Liver (tissue), 9 donors: Measurements from ENCODE around the gene RNU5D-1. TPM values are rescaled to one million over a fixed set of nuclear protein-coding genes. Genes with fewer than 3 reads are reported as not detected.

ENCODE experiments used
- DNase-seq: peaks from one replicate; pipeline ENCODE4 v3.0.0-alpha.2; 2017; ENCODE audit warnings: low spot score
- H3K27ac ChIP-seq, 2 donors: one replicate each; pipeline ENCODE4 v1.7.0; 2013; ENCODE audit warnings: inconsistent platforms in 2 of 2, low read length in 2 of 2, control low read depth in 1 of 2, low read depth in 1 of 2, mild to moderate bottlenecking in 1 of 2
- H3K27me3 ChIP-seq, 4 donors: one replicate each; pipeline versions ENCODE4 v1.6.1 to v1.7.0; 2013; ENCODE audit warnings: low read length in 3 of 4, inconsistent platforms in 1 of 4, mild to moderate bottlenecking in 1 of 4, moderate library complexity in 1 of 4; ENCODE audit not compliant: control insufficient read depth in 4 of 4, insufficient read depth in 4 of 4
- H3K36me3 ChIP-seq, 4 donors: one replicate each; pipeline versions ENCODE4 v1.6.1 to v1.7.0; 2013; ENCODE audit warnings: low read length in 3 of 4, mild to moderate bottlenecking in 3 of 4, low read depth in 1 of 4, moderate library complexity in 1 of 4; ENCODE audit not compliant: control insufficient read depth in 4 of 4, insufficient read depth in 3 of 4
- H3K4me1 ChIP-seq, 4 donors: one replicate each; pipeline versions ENCODE4 v1.6.1 to v1.7.0; 2013; ENCODE audit warnings: low read length in 3 of 4, mild to moderate bottlenecking in 3 of 4, moderate library complexity in 1 of 4; ENCODE audit not compliant: control insufficient read depth in 4 of 4, insufficient read depth in 4 of 4
- H3K4me3 ChIP-seq, 3 donors: one replicate each; pipeline versions ENCODE4 v1.6.1 to v1.7.0; 2013; ENCODE audit warnings: low read length in 3 of 3, control low read depth in 1 of 3, low read depth in 1 of 3, mild to moderate bottlenecking in 1 of 3
- H3K9ac ChIP-seq, 2 donors: one replicate each; pipeline ENCODE4 v1.7.0; 2013; ENCODE audit warnings: low read length in 2 of 2, mild to moderate bottlenecking in 2 of 2, moderate library complexity in 2 of 2, control low read depth in 1 of 2, low read depth in 1 of 2
- H3K9me3 ChIP-seq, 4 donors: one replicate each; pipeline versions ENCODE4 v1.6.1 to v1.7.0; 2013; ENCODE audit warnings: low read length in 3 of 4; ENCODE audit not compliant: control insufficient read depth in 4 of 4
- EGR1 ChIP-seq, 2 donors: IDR thresholded peaks; 2 replicates each; pipeline ENCODE4 v1.6.1; 2016 to 2018; ENCODE audit warnings: antibody characterized with exemption in 2 of 2, low read depth in 2 of 2
- FOXA1 ChIP-seq: IDR thresholded peaks from 2 replicates; pipeline ENCODE4 v1.6.1; 2016; ENCODE audit warnings: antibody characterized with exemption
- FOXA2 ChIP-seq: IDR thresholded peaks from 2 replicates; pipeline ENCODE4 v1.6.1; 2016; ENCODE audit warnings: antibody characterized with exemption
- GABPA ChIP-seq, 2 donors: IDR thresholded peaks in 1 of 2; conservative IDR thresholded peaks in 1 of 2; 2 replicates each; pipeline ENCODE4 v1.6.1; 2016; ENCODE audit warnings: antibody characterized with exemption in 2 of 2, mild to moderate bottlenecking in 1 of 2, moderate library complexity in 1 of 2
- HNF4A ChIP-seq, 2 donors: conservative IDR thresholded peaks; 2 replicates each; pipeline ENCODE4 v1.6.1; 2016; ENCODE audit warnings: antibody characterized with exemption in 2 of 2, mild to moderate bottlenecking in 2 of 2
- HNF4G ChIP-seq: IDR thresholded peaks from 2 replicates; pipeline ENCODE4 v1.6.1; 2016; ENCODE audit warnings: antibody characterized with exemption
- JUND ChIP-seq, 2 donors: IDR thresholded peaks; 2 replicates each; pipeline ENCODE4 v1.6.1; 2016; ENCODE audit warnings: antibody characterized with exemption in 2 of 2
- NR2F2 ChIP-seq: IDR thresholded peaks from 2 replicates; pipeline ENCODE4 v1.6.1; 2016; ENCODE audit warnings: antibody characterized with exemption
- RAD21 ChIP-seq, 2 donors: IDR thresholded peaks; 2 replicates each; pipeline ENCODE4 v1.6.1; 2016; ENCODE audit warnings: antibody characterized with exemption in 2 of 2, mild to moderate bottlenecking in 2 of 2
- RXRA ChIP-seq, 2 donors: IDR thresholded peaks; 2 replicates each; pipeline ENCODE4 v1.6.1; 2017 to 2018; ENCODE audit warnings: antibody characterized with exemption in 2 of 2, mild to moderate bottlenecking in 1 of 2
- SP1 ChIP-seq: IDR thresholded peaks from 2 replicates; pipeline ENCODE4 v1.6.1; 2018; ENCODE audit warnings: antibody characterized with exemption, mild to moderate bottlenecking
- TAF1 ChIP-seq: conservative IDR thresholded peaks from 2 replicates; pipeline ENCODE4 v1.6.1; 2016; ENCODE audit warnings: antibody characterized with exemption, mild to moderate bottlenecking
- YY1 ChIP-seq: IDR thresholded peaks from 2 replicates; pipeline ENCODE4 v1.6.1; 2016; ENCODE audit warnings: antibody characterized with exemption, mild to moderate bottlenecking
- WGBS: extraction: QIAGEN DNeasy Blood & Tissue Kit; methylation state at CpG from one replicate; pipeline ENCODE4 v1.1.7; 2013; 5-methylcytosine and 5-hydroxymethylcytosine counted together
- polyA plus RNA-seq, 2 donors: library from polyadenylated mRNA; stranded (reverse) in 1 of 2; unstranded in 1 of 2; fragments of 200-250 nt in 1 of 2; fragments of >200 nt in 1 of 2; fragmentation: Nextera tagmentation in 1 of 2; extraction: Ambion mirVana in 1 of 2; gene quantifications; one replicate each; pipeline versions ENCODE4 v1.2.1 to v1.2.3, GENCODE V29; 2013 to 2015
- total RNA-seq, 2 donors: library from RNA; depleted of rRNA; stranded (reverse); fragments of >200 nt; gene quantifications; one replicate each; pipeline ENCODE4 v1.2.3, GENCODE V29; 2014
- TF ChIP-seq, protein P1 (sequence below): IDR thresholded peaks from 2 replicates; pipeline ENCODE4 v1.6.1; 2016; ENCODE audit warnings: antibody characterized with exemption
- TF ChIP-seq, protein P2 (sequence below): fragments of 150-350 bp; IDR thresholded peaks from 2 replicates; pipeline ENCODE4 v1.5.1; 2017; ENCODE audit warnings: improper control_type of control experiment, low read depth, low read length; ENCODE audit not compliant: missing input control
- TF ChIP-seq, protein P3 (sequence below): IDR thresholded peaks from 2 replicates; pipeline ENCODE4 v1.6.1; 2016; ENCODE audit warnings: antibody characterized with exemption
- TF ChIP-seq, protein P4 (sequence below): IDR thresholded peaks from 2 replicates; pipeline ENCODE4 v1.6.1; 2016; ENCODE audit warnings: antibody characterized with exemption
- donor health status: healthy.
- donor health status: healthy.
- donor health status: healthy.
- donor health status: healthy.
- donor health status: healthy.

Gene RNU5D-1
- total and polyA plus RNA-seq, 4 donors = not detected

DNA sequence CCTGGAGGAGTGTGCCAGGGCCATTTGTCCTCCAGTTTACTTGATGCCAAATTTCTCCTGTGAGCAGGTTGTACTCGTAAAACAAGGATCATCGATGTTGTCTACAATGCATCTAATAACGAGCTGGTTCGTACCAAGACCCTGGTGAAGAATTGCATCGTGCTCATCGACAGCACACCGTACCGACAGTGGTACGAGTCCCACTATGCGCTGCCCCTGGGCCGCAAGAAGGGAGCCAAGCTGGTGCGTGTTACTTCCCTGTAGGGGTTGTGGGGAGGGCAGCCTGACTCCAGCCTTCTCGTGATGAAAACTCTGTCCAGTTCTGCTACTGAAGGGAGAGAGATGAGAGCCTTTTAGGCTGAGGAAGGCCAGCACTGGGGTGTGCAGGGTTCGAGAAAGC lies 46.6 kb upstream of the RNU5D-1 start:
- no peaks in the 10 kb centered on the region for H3K9me3 ChIP-seq
- TF ChIP-seq FOXA2 (no peak), HNF4G (no peak), YY1 (no peak), GABPA (IDR thresholded peaks at IDR 0.05 in 1 of 2, conservative IDR thresholded peaks at IDR 0.05 in 1 of 2) (no peak), FOXA1 (no peak), JUND (IDR thresholded peaks at IDR 0.05) (no peak), NR2F2 (no peak), TAF1 (no peak), HNF4A (conservative IDR thresholded peaks at IDR 0.05) (no peak), EGR1 (IDR thresholded peaks at IDR 0.05; ENCODE audit: low read depth in 2 of 2) (no peak), SP1 (no peak), RXRA (IDR thresholded peaks at IDR 0.05) (no peak)
- TF ChIP-seq, protein P1, sequence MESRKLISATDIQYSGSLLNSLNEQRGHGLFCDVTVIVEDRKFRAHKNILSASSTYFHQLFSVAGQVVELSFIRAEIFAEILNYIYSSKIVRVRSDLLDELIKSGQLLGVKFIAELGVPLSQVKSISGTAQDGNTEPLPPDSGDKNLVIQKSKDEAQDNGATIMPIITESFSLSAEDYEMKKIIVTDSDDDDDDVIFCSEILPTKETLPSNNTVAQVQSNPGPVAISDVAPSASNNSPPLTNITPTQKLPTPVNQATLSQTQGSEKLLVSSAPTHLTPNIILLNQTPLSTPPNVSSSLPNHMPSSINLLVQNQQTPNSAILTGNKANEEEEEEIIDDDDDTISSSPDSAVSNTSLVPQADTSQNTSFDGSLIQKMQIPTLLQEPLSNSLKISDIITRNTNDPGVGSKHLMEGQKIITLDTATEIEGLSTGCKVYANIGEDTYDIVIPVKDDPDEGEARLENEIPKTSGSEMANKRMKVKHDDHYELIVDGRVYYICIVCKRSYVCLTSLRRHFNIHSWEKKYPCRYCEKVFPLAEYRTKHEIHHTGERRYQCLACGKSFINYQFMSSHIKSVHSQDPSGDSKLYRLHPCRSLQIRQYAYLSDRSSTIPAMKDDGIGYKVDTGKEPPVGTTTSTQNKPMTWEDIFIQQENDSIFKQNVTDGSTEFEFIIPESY = no peak
- TF ChIP-seq, protein P2, sequence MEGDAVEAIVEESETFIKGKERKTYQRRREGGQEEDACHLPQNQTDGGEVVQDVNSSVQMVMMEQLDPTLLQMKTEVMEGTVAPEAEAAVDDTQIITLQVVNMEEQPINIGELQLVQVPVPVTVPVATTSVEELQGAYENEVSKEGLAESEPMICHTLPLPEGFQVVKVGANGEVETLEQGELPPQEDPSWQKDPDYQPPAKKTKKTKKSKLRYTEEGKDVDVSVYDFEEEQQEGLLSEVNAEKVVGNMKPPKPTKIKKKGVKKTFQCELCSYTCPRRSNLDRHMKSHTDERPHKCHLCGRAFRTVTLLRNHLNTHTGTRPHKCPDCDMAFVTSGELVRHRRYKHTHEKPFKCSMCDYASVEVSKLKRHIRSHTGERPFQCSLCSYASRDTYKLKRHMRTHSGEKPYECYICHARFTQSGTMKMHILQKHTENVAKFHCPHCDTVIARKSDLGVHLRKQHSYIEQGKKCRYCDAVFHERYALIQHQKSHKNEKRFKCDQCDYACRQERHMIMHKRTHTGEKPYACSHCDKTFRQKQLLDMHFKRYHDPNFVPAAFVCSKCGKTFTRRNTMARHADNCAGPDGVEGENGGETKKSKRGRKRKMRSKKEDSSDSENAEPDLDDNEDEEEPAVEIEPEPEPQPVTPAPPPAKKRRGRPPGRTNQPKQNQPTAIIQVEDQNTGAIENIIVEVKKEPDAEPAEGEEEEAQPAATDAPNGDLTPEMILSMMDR = no peak
- TF ChIP-seq, protein P3, sequence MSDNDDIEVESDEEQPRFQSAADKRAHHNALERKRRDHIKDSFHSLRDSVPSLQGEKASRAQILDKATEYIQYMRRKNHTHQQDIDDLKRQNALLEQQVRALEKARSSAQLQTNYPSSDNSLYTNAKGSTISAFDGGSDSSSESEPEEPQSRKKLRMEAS = no peak
- TF ChIP-seq, protein P4, sequence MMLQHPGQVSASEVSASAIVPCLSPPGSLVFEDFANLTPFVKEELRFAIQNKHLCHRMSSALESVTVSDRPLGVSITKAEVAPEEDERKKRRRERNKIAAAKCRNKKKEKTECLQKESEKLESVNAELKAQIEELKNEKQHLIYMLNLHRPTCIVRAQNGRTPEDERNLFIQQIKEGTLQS = no peak
- no peaks in the 10 kb centered on the region for H3K27me3 ChIP-seq
- WGBS = 88% methylated on average over 14 of the region's 14 CpGs
- H3K4me1 ChIP-seq = peaks cover 0 to 17% (median 8%) of the 10 kb centered on the region in 4 donors
- no peak for DNase-seq
- peaks cover 5 to 29% (median 18%) of the 10 kb centered on the region in 4 donors for H3K36me3 ChIP-seq
- no peak overlapping the region for H3K4me3 ChIP-seq
- H3K9ac ChIP-seq = no peak overlapping the region
- no peak overlapping the region for H3K27ac ChIP-seq

DNA sequence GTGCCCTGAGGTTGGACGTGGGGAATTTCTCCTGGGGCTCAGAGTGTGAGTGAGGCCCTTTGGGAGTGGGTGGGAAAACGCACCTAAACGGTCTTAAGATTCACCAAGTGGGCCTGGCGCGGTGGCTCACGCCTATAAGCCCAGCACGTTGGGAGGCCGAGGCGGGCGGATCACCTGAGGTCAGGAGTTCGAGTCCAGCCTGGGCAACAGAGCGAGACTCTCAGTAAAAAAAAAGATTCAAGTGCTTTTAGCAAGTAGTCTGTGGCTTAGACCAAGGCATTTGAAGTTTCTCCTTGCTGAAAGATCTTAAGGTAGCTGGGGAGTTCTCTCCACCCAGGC lies 45.7 kb upstream of the RNU5D-1 start:
- DNase-seq = no peak
- TF ChIP-seq RAD21 (IDR thresholded peaks at IDR 0.05) (no peak), TAF1 (no peak), GABPA (IDR thresholded peaks at IDR 0.05 in 1 of 2, conservative IDR thresholded peaks at IDR 0.05 in 1 of 2) (no peak), YY1 (no peak), SP1 (no peak), NR2F2 (no peak), FOXA1 (no peak), HNF4A (conservative IDR thresholded peaks at IDR 0.05) (no peak), EGR1 (IDR thresholded peaks at IDR 0.05; ENCODE audit: low read depth in 2 of 2) (no peak), RXRA (IDR thresholded peaks at IDR 0.05) (no peak), JUND (IDR thresholded peaks at IDR 0.05) (no peak)
- TF ChIP-seq, protein P1 = no peak
- TF ChIP-seq, protein P4 = no peak
- TF ChIP-seq, protein P3 = no peak
- Histone ChIP-seq H3K4me3 (peak overlapping the region; percentile 75 to 97 (median 96)), H3K4me1 (peaks cover 0 to 17% (median 8%) of the 10 kb centered on the region in 4 donors), H3K27ac (peak overlapping the region in 1 of 2 donors; percentile 99), H3K27me3 (no peaks in the 10 kb centered on the region), H3K9ac (peak overlapping the region in 1 of 2 donors; percentile 96), H3K9me3 (no peaks in the 10 kb centered on the region), H3K36me3 (peaks cover 5 to 29% (median 18%) of the 10 kb centered on the region in 4 donors)
- 61% methylated on average over 12 of the region's 12 CpGs for WGBS
